GM21367 (cell line): ENCODE measurements around the gene AFF1.

Experiments used
- ATAC-seq: cut with Tn5 transposase; IDR thresholded peaks from one replicate; pipeline ENCODE4 v1.9.1; 2021; ENCODE audit not compliant: unreplicated experiment

AFF1 gene

GRCh38 chr4:86950831-86951525 is 16.2 kb downstream of the AFF1 start:
- no peak for ATAC-seq

GRCh38 chr4:86955888-86956451 is 21.2 kb downstream of the AFF1 start:
- ATAC-seq: no peak

GRCh38 chr4:86957215-86957614 is 22.4 kb downstream of the AFF1 start:
- ATAC-seq: peak; percentile 35

- no peak for ATAC-seq
These were observed 25.0 kb downstream of the AFF1 start for GRCh38 chr4:86959588-86960500.

GRCh38 chr4:86960557-86960961 is 25.7 kb downstream of the AFF1 start:
- ATAC-seq: no peak

GRCh38 chr4:86961116-86961515 is 26.3 kb downstream of the AFF1 start:
- peak; percentile 1 for ATAC-seq

- peak; percentile 85 for ATAC-seq
These were observed 26.9 kb downstream of the AFF1 start for GRCh38 chr4:86961605-86962295.

- no peak for ATAC-seq
These were observed 28.9 kb downstream of the AFF1 start for GRCh38 chr4:86963697-86964096.

- ATAC-seq: peak; percentile 45
These were observed 30.5 kb downstream of the AFF1 start for GRCh38 chr4:86965019-86965976.

GRCh38 chr4:86967073-86967472 is 32.3 kb downstream of the AFF1 start:
- ATAC-seq: no peak

GRCh38 chr4:86967798-86968197 is 33.0 kb downstream of the AFF1 start:
- no peak for ATAC-seq

- no peak for ATAC-seq
These were observed 33.7 kb downstream of the AFF1 start for GRCh38 chr4:86968547-86968946.

- no peak for ATAC-seq
These were observed 35.9 kb downstream of the AFF1 start for GRCh38 chr4:86970447-86971354.

GRCh38 chr4:86971355-86971683 is 36.5 kb downstream of the AFF1 start:
- ATAC-seq: no peak

- ATAC-seq: no peak
These were observed 38.2 kb downstream of the AFF1 start for GRCh38 chr4:86972997-86973396.

- no peak for ATAC-seq
These were observed 38.9 kb downstream of the AFF1 start for GRCh38 chr4:86973668-86974067.

GRCh38 chr4:86974551-86974994 is 39.8 kb downstream of the AFF1 start:
- ATAC-seq: no peak

GRCh38 chr4:86975927-86976326 is 41.1 kb downstream of the AFF1 start:
- ATAC-seq: no peak

- no peak for ATAC-seq
These were observed 42.1 kb downstream of the AFF1 start for GRCh38 chr4:86976801-86977485.
